Measurements from ENCODE around the gene JAK3. TPM values are rescaled to one million over a fixed set of nuclear protein-coding genes. Genes with fewer than 3 reads are reported as not detected.

Gene JAK3
- total and polyA plus RNA-seq, 10 of the 15 experiments (the other 5 are each of a cell fraction or from before 2014, with no cell fraction given) = 7.8 to 67.9 (median 33.3) TPM

DNA sequence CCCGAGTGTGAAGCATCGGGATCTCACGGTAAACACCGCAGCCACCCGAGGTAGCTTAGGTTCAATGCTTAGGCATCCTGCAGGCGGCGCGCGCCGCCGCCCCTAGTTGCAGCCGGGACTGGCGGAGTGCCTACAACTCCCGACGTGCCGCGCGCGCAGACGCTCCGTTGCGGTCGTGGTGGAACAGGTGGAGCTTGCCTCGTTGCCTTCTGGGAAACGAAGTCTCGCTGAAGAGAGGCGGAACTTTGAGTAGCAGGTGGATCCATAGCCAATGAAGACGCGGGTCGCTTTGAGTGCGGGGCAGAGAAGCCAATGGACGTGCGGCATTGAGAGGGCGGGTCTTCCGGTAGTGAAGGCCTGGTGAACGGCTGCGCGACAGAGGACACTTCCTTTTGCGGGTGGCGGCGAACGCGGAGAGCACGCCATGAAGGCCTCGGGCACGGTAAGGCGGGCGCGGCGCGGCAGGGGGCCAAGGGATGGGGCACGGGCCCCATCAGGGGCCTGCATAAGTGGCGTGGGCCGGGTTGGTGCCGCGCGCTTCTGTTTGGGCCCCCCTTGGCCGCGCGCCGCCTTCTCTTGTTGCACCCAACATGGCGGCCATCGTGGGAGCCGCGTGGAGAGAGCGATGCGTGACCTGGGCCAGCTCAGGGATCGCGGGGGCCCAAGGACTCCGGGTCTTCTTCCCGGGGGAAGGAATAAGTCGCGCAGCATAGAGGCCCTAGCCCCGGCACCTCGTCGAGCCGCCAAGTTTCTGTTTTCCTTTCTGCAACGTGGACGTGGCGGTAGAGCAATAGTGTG is 11.9 kb upstream of the JAK3 start, which contains the start of gene RPL18A (continued):
- TF ChIP-seq, protein P1, sequence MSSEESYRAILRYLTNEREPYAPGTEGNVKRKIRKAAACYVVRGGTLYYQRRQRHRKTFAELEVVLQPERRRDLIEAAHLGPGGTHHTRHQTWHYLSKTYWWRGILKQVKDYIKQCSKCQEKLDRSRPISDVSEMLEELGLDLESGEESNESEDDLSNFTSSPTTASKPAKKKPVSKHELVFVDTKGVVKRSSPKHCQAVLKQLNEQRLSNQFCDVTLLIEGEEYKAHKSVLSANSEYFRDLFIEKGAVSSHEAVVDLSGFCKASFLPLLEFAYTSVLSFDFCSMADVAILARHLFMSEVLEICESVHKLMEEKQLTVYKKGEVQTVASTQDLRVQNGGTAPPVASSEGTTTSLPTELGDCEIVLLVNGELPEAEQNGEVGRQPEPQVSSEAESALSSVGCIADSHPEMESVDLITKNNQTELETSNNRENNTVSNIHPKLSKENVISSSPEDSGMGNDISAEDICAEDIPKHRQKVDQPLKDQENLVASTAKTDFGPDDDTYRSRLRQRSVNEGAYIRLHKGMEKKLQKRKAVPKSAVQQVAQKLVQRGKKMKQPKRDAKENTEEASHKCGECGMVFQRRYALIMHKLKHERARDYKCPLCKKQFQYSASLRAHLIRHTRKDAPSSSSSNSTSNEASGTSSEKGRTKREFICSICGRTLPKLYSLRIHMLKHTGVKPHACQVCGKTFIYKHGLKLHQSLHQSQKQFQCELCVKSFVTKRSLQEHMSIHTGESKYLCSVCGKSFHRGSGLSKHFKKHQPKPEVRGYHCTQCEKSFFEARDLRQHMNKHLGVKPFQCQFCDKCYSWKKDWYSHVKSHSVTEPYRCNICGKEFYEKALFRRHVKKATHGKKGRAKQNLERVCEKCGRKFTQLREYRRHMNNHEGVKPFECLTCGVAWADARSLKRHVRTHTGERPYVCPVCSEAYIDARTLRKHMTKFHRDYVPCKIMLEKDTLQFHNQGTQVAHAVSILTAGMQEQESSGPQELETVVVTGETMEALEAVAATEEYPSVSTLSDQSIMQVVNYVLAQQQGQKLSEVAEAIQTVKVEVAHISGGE (CRISPR knock-in tag; IDR thresholded peaks at IDR 0.05) = no peak
- TF ChIP-seq, protein P2, sequence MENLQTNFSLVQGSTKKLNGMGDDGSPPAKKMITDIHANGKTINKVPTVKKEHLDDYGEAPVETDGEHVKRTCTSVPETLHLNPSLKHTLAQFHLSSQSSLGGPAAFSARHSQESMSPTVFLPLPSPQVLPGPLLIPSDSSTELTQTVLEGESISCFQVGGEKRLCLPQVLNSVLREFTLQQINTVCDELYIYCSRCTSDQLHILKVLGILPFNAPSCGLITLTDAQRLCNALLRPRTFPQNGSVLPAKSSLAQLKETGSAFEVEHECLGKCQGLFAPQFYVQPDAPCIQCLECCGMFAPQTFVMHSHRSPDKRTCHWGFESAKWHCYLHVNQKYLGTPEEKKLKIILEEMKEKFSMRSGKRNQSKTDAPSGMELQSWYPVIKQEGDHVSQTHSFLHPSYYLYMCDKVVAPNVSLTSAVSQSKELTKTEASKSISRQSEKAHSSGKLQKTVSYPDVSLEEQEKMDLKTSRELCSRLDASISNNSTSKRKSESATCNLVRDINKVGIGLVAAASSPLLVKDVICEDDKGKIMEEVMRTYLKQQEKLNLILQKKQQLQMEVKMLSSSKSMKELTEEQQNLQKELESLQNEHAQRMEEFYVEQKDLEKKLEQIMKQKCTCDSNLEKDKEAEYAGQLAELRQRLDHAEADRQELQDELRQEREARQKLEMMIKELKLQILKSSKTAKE (IDR thresholded peaks at IDR 0.05; ENCODE audit: low read depth, poor library complexity, severe bottlenecking) = no peak
- TF ChIP-seq ATF7 (IDR thresholded peaks at IDR 0.05; ENCODE audit: low read depth) (no peak), CREM (IDR thresholded peaks at IDR 0.05; ENCODE audit: low read depth) (peak; percentile 92), ASH2L (IDR thresholded peaks at IDR 0.05; ENCODE audit: borderline replicate concordance, low read depth) (no peak), SUPT20H (IDR thresholded peaks at IDR 0.05; ENCODE audit: borderline replicate concordance, control insufficient read depth, low read depth, low read length) (no peak), NRF1 (conservative IDR thresholded peaks at IDR 0.05; ENCODE audit: low read depth, low read length) (peak; percentile 35; the same call in 1 of the 2 replicates), FOXM1 (IDR thresholded peaks at IDR 0.05; ENCODE audit: low read depth, low read length) (no peak)
- TF ChIP-seq, protein P3, sequence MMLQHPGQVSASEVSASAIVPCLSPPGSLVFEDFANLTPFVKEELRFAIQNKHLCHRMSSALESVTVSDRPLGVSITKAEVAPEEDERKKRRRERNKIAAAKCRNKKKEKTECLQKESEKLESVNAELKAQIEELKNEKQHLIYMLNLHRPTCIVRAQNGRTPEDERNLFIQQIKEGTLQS (IDR thresholded peaks at IDR 0.05; ENCODE audit: borderline replicate concordance, extremely low read depth, low read depth, low read length) = peak; percentile 33; the same call in 1 of the 2 replicates
- TF ChIP-seq, protein P4, sequence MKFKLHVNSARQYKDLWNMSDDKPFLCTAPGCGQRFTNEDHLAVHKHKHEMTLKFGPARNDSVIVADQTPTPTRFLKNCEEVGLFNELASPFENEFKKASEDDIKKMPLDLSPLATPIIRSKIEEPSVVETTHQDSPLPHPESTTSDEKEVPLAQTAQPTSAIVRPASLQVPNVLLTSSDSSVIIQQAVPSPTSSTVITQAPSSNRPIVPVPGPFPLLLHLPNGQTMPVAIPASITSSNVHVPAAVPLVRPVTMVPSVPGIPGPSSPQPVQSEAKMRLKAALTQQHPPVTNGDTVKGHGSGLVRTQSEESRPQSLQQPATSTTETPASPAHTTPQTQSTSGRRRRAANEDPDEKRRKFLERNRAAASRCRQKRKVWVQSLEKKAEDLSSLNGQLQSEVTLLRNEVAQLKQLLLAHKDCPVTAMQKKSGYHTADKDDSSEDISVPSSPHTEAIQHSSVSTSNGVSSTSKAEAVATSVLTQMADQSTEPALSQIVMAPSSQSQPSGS (IDR thresholded peaks at IDR 0.05; ENCODE audit: low read length) = no peak

All from GM12878 (cell line).